ENCODE measurements around the gene C20orf202.

C20orf202 gene

DNA sequence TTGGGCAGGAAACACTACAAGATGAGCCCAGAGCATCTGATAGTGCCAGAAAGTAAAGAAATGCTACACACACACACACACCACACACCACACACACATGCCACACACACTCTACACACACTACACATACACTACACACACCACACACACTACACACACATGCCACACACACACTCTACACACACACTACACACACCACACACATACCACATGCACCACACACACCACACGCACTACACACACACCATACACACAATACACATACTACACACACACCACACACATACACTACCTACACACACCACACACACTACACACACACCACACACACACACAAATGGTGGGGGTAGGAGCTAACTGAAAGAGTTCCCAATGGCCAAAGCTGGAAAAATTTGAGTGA is 14.9 kb upstream of the C20orf202 start:
- Mint-ChIP-seq H3K9me3 (no peaks in the 10 kb centered on the region), H3K4me1 (peaks cover 8 to 14% of the 10 kb centered on the region in 2 donors), H3K27me3 (peaks cover 27 to 48% of the 10 kb centered on the region in 2 donors), H3K27ac (no peak overlapping the region), H3K4me3 (no peak overlapping the region), H3K36me3 (no peaks in the 10 kb centered on the region)
- no peak for ATAC-seq (replicated peaks)
- no peak for DNase-seq

DNA sequence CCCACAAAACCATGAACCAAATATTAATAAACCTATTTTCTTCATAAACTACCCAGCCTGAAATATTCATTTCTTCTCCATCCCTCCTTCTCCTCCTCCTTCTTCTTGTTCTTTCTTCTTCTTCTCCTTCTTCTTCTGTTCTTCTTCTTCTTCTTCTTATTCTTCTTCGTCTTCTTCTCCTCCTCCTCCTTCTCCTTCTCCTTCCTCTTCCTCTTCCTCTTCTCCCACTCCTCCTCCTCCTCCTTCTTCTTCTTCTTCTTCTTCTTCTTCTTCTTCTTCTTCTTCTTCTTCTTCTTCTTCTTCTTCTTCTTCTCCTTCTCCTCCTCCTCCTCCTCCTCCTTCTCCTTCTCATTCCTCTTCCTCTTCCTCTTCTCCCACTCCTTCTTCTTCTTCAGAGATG is 13.4 kb upstream of the C20orf202 start:
- Mint-ChIP-seq H3K4me3 (no peak overlapping the region), H3K27ac (no peak overlapping the region), H3K4me1 (peaks cover 3 to 6% of the 10 kb centered on the region in 2 donors), H3K9me3 (no peaks in the 10 kb centered on the region), H3K36me3 (no peaks in the 10 kb centered on the region), H3K27me3 (peaks cover 16 to 34% of the 10 kb centered on the region in 2 donors)
- ATAC-seq (replicated peaks) (no peak), DNase-seq (no peak)

DNA sequence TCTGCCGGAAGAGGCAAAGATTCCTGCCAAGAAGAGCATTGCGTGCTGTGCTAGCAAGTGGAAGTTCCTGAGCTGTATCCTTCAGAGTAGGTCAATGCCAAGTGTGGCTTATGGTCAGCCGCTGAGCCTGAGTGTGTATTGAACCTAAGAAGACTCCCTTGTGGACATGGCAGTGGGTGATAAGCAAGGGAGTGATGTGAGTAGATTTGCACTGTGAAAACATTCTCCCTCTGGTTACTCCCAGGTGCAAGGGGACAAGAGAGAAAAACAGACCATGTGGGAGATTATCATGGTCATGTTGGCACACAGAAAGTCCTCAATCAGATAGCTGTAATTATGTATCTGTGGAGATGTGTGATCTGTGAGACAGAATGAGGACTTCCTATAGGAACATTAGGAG is 12.4 kb upstream of the C20orf202 start:
- peaks cover 16 to 39% of the 10 kb centered on the region in 2 donors for H3K27me3 Mint-ChIP-seq
- ATAC-seq (replicated peaks): no peak
- H3K9me3 Mint-ChIP-seq: no peaks in the 10 kb centered on the region
- H3K27ac Mint-ChIP-seq: no peak overlapping the region
- no peak overlapping the region for H3K4me3 Mint-ChIP-seq
- no peak for DNase-seq
- peaks cover 3 to 4% of the 10 kb centered on the region in 2 donors for H3K4me1 Mint-ChIP-seq
- no peaks in the 10 kb centered on the region for H3K36me3 Mint-ChIP-seq

DNA sequence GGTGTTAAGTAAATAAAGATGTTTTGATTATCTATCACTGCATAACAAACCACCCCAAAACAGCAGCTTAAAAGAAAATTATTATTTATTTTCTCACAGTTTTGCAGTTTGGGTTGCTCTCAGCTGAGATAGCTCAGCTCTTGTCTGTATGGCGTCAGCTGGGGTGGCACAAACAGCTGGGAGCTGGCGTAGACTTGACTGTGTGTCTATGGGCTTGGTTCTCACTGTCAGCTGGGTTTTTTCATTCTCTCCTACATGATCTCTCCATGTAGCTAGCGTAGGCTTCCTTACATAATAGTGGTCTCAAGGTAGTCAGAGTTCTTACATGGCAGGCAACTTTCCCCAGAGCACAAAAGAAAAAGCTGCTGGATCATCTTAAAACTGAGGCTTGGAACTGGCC is 12.0 kb upstream of the C20orf202 start:
- Mint-ChIP-seq H3K27me3 (peaks cover 16 to 38% of the 10 kb centered on the region in 2 donors), H3K9me3 (no peaks in the 10 kb centered on the region), H3K4me3 (no peak overlapping the region), H3K4me1 (no peaks in the 10 kb centered on the region), H3K36me3 (no peaks in the 10 kb centered on the region), H3K27ac (no peak overlapping the region)
- ATAC-seq (replicated peaks) (no peak), DNase-seq (no peak)

DNA sequence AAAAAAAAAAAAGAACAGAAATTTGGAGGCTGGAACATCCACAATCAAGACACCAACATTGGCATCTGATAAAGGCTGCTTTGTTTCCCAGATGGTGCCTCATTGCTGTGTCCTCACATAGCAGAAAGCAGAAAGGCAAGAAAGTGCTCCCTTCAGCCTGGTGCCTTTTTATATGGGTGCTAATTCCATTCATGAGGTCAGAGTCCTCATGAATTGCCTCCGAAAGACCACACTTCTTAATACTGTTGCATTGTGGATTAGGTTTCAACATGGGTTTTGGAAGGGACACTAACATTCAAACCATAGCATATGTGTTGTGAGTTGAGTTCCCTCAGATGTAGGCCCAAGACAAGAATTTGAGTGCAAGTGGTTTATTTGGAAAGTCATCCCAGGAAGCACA is 8.0 kb upstream of the C20orf202 start:
- Mint-ChIP-seq H3K27me3 (peaks cover 13 to 24% of the 10 kb centered on the region in 2 donors), H3K27ac (no peak overlapping the region), H3K9me3 (no peaks in the 10 kb centered on the region), H3K4me3 (no peak overlapping the region), H3K4me1 (no peaks in the 10 kb centered on the region), H3K36me3 (no peaks in the 10 kb centered on the region)
- no peak for DNase-seq
- ATAC-seq (replicated peaks): no peak

DNA sequence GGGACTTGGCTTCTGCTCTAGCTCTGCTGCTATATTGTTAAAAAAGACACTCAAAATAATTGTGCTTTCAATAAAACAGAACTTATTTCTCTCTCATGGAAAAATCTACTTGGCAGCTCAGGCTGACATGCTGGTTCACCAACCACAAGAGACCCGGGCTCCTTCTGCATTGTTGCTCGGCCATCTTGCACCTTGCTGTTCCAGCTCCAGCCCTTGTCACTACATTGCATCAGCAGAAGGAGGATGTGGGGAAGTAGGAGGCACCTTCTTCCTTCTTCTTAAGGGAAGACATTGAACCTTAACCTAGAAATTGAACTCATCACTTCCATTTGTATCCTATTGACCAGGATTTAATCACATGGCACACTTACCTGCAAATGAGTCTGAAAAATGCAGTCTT is 6.6 kb upstream of the C20orf202 start:
- Mint-ChIP-seq H3K27ac (no peak overlapping the region), H3K4me1 (no peaks in the 10 kb centered on the region), H3K36me3 (no peaks in the 10 kb centered on the region), H3K4me3 (no peak overlapping the region), H3K9me3 (no peaks in the 10 kb centered on the region), H3K27me3 (peaks cover 13 to 17% of the 10 kb centered on the region in 2 donors)
- DNase-seq (no peak), ATAC-seq (replicated peaks) (no peak)

DNA sequence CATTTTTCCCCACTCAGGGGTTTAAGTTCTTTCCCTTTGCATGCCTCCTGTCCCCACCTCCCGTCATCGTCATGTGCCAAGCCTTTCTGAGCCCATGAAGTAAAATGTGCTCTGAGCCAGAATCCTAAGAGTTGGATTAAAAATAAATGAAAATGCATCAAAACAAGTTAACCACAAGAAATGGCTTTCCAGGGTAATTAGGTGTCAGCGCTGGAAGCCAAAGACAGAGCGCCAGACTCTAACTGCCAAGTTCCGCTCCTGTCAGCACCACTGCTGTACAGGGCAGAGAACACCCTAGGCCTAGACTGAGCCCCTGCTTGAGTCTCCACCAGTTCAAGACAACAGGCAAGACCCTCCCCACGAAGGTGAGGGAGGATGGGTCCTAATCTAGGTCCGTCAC is 5.5 kb upstream of the C20orf202 start:
- ATAC-seq (replicated peaks) (no peak), DNase-seq (no peak)
- H3K36me3 Mint-ChIP-seq: no peaks in the 10 kb centered on the region

DNA sequence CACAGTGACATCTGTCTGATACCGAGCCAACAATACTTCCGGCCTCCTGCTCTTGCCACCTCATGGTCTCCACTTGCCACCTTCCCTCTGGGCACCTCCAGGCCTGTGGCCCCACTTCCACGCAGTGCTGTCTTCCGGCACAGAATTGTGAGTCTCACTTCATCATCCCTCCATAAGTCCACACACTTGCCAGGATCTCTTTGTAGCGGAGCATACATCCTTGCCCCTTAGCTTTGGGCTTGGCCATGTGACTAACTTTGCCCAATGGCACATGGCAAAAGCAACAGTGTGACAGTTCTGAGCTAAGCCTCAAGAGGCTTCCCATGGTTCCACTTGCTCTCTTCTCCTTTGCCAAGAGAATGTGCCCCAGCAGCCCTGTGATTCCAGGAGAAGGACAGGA is 4.5 kb upstream of the C20orf202 start:
- no peak for ATAC-seq (replicated peaks)
- Mint-ChIP-seq H3K36me3 (no peaks in the 10 kb centered on the region), H3K4me1 (no peaks in the 10 kb centered on the region)

More for the DNA sequence above, 5.5 kb upstream of the C20orf202 start:
- peaks cover 12 to 16% of the 10 kb centered on the region in 2 donors for H3K27me3 Mint-ChIP-seq
- no peaks in the 10 kb centered on the region for H3K4me1 Mint-ChIP-seq
- no peak overlapping the region for H3K4me3 Mint-ChIP-seq
- no peaks in the 10 kb centered on the region for H3K9me3 Mint-ChIP-seq
- H3K27ac Mint-ChIP-seq: no peak overlapping the region

DNA sequence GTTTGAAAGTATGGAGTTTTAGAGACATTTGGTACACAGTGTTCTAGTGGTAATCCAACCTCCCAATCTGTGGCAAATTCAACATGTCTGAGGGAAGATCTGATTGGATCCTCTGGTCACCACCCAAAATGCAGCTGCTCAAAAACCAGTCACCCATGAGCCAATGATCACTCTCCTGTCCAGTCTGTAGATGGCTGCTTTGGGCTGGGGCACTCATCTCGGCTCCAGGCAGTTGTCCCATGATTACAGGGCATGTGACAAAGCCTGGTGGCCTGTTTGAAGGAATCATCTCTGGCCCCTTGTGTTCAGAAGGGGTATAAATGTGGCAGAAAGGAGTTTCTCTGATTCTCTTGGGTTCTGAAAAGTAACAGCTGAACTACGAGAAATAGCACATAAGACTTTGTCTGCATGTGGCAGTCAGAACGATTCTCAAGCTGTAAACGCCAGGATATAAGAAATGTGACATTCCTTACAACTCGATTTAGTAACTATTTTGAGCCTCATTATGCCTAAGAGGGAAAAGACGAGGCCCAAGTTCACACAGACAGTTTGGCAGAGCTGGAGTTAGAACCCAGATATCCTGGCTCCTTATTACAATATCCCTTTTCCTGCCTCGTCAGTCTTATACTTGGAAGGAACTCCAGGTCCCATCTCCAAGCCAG is 3.9 kb upstream of the C20orf202 start:
- H3K4me1 Mint-ChIP-seq: no peaks in the 10 kb centered on the region
- no peak overlapping the region for H3K4me3 Mint-ChIP-seq
- H3K27me3 Mint-ChIP-seq: peaks cover 10 to 15% of the 10 kb centered on the region in 2 donors
- no peaks in the 10 kb centered on the region for H3K9me3 Mint-ChIP-seq
- no peak overlapping the region for H3K27ac Mint-ChIP-seq
- DNase-seq (no peak), ATAC-seq (replicated peaks) (no peak)
- H3K36me3 Mint-ChIP-seq: no peaks in the 10 kb centered on the region

More for the DNA sequence above, 4.5 kb upstream of the C20orf202 start:
- no peak for DNase-seq
- peaks cover 10 to 16% of the 10 kb centered on the region in 2 donors for H3K27me3 Mint-ChIP-seq
- H3K9me3 Mint-ChIP-seq: no peaks in the 10 kb centered on the region
- no peak overlapping the region for H3K27ac Mint-ChIP-seq
- H3K4me3 Mint-ChIP-seq: no peak overlapping the region

DNA sequence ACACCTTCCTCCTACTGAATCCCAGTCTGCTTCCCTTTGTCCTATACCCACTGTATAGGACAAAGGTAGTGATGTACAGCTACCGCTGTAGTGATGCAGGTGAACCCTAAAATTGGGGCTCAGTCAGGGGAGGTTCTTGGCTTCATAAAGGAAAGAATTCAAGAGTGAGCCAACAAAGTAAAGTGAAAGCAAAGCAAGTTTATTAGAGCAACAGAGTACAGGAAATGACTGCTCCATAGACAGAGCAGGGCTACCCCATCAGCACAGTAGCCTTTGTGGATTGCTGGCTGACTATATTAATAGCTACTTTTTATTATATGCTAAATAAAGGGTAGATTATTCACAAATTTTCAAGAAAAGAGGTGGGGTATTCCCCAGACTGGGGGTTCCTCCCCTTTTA is 3.3 kb upstream of the C20orf202 start:
- peaks cover 10 to 12% of the 10 kb centered on the region in 2 donors for H3K27me3 Mint-ChIP-seq
- no peak overlapping the region for H3K27ac Mint-ChIP-seq
- ATAC-seq (replicated peaks) (no peak), DNase-seq (no peak)
- H3K9me3 Mint-ChIP-seq: no peaks in the 10 kb centered on the region
- H3K4me1 Mint-ChIP-seq: no peaks in the 10 kb centered on the region
- H3K36me3 Mint-ChIP-seq: no peaks in the 10 kb centered on the region
- no peak overlapping the region for H3K4me3 Mint-ChIP-seq

DNA sequence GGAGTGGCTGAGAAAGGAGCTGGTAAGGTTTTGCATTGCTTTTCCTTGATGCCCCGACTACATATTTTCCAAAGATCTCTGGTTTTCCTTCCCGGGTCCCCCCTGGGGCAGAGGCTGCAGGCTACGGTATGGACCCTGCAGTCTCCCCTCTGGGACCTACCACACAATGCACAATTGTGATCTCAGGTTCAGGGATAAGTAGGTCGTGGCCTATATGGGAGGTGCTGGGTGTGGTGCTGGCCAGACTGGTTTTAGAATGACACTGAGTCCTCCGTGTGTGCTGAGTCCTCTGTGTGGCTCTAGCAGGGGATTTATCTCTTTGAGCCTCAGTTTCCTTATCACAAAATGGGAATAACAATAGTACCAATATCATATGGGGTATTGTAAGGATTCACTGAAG is 376 bp downstream of the C20orf202 start:
- Mint-ChIP-seq H3K27ac (no peak overlapping the region), H3K4me1 (no peaks in the 10 kb centered on the region), H3K9me3 (no peaks in the 10 kb centered on the region), H3K36me3 (no peaks in the 10 kb centered on the region), H3K27me3 (peaks cover 11 to 16% of the 10 kb centered on the region in 2 donors), H3K4me3 (no peak overlapping the region)
- no peak for ATAC-seq (replicated peaks)
- no peak for DNase-seq

DNA sequence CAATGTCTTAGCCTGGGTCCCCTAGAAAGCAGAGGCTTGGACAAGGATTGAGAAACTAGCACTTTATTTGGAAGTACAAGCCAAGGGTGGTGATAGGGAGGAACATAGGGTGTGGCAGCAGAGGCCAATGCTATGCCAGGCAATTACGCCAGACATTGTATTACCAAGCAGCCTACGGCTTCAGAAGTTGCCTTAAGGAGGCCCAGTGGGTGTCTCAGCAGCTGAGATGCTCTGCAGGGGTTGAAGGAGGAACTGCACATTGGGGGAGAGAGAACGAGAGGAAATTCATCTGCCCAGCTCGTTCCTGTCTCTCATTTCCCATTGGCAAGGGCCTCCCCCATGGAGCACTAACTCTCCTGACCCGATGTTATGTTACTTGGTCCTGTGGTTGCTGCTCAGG is 859 bp downstream of the C20orf202 start:
- Mint-ChIP-seq H3K9me3 (no peaks in the 10 kb centered on the region), H3K36me3 (no peaks in the 10 kb centered on the region), H3K4me1 (no peaks in the 10 kb centered on the region), H3K4me3 (no peak overlapping the region), H3K27me3 (peaks cover 6 to 20% of the 10 kb centered on the region in 2 donors), H3K27ac (peak overlapping the region; percentile 69)
- ATAC-seq (replicated peaks) (no peak), DNase-seq (no peak)

DNA sequence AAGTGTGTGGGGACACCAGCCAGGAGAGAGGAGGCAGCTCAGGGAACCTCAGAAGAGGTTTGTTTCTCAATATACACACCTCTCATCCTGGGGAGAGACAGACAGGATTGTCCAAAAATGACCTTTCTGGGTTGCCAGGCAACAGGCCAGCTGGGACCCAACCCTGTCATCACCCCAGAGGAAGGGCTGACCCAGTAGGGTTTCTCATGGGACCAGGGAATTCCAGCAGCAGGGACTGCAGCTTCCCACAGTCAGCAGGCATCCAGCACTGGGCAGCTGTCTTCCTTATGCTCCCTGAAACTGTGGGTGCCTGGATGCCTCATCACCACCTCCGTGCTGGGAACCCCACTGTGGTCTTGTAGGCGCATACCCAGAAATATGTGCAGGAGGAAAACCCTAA is 1.3 kb downstream of the C20orf202 start:
- H3K9me3 Mint-ChIP-seq: no peaks in the 10 kb centered on the region
- no peak overlapping the region for H3K4me3 Mint-ChIP-seq
- DNase-seq (no peak), ATAC-seq (replicated peaks) (no peak)
- H3K36me3 Mint-ChIP-seq: no peaks in the 10 kb centered on the region
- H3K27me3 Mint-ChIP-seq: peaks cover 6 to 24% of the 10 kb centered on the region in 2 donors
- H3K27ac Mint-ChIP-seq: no peak overlapping the region
- H3K4me1 Mint-ChIP-seq: no peaks in the 10 kb centered on the region

DNA sequence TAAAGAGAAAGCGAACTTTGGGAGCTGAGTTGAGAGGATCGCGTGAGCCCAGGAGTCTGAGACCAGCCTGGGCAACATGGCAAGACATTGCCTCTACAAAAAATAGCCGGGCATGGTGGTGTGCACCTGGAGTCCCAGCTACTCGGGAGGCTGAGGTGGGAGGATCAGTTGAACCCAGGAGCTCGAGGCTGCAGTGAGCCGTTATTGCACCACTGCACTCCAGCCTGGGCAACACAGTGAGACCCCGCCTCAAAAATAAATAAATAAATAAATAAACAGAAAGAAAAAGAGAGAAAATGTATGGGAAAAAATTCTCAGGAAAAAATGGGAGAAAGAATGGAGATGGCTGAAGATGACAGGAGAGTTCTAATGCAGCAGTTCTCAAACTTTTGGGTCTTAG is 2.5 kb downstream of the C20orf202 start:
- no peak for ATAC-seq (replicated peaks)
- H3K9me3 Mint-ChIP-seq: no peaks in the 10 kb centered on the region

DNA sequence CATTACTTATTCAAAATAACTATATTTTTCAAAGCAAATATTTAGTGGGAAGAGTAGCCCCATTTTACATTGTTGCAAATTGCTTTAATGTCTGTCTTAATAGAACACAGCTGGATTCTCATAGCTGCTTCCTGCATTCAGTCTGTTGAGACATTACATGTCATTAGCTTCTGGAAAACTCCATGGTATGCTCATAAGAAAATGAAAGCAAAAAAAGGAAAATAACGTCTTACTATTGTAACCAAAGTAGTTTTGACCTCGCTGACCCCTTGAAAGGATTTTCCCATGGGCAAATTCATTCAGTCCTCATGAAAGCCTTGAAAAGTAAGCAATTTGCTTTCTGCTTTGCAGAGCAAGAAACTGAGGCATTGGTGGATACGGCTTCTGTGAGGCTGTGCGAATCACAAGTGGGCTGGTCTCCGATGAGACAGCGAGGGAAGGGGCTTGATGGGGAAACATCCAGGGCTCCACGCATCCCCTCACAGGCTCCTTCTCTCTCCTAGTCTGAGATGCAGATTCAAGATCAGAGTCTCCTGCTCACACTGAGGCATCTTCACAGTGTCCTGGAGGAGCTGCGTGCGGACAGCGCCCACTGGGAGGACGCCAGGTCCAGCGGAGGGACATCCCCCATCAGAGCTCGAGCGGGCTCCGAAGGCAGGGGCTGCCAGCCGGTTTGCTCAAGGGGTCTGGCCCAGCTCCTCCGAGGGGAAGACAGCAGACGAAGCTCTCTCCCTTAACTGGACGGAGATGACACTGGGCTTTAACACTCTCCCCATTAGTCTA is 3.3 kb downstream of the C20orf202 start:
- no peak for ATAC-seq (replicated peaks)
- Mint-ChIP-seq H3K4me1 (no peaks in the 10 kb centered on the region), H3K27ac (no peak overlapping the region), H3K27me3 (peaks cover 18 to 39% of the 10 kb centered on the region in 2 donors), H3K36me3 (no peaks in the 10 kb centered on the region), H3K4me3 (no peak overlapping the region), H3K9me3 (no peaks in the 10 kb centered on the region)
- DNase-seq: no peak

More for the DNA sequence above, 2.5 kb downstream of the C20orf202 start:
- DNase-seq: no peak
- H3K4me3 Mint-ChIP-seq: no peak overlapping the region
- H3K36me3 Mint-ChIP-seq: no peaks in the 10 kb centered on the region
- no peaks in the 10 kb centered on the region for H3K4me1 Mint-ChIP-seq
- H3K27me3 Mint-ChIP-seq: peaks cover 12 to 31% of the 10 kb centered on the region in 2 donors
- no peak overlapping the region for H3K27ac Mint-ChIP-seq

All from stimulated activated naive B cell treated with anti-CD40 and anti-IgM and Interleukin-4, amounts not matched to agents 10 μg/mL and 1 μg/mL and 100 μg/mL, for 72 hours (primary cell).